Esophagus squamous epithelium (tissue), 4 donors: ENCODE measurements around the gene TMEM108.

Experiments used
- CTCF ChIP-seq, 6 experiments: fragments of 450-650 bp in 4 of 6; fragments of 200-600 bp in 2 of 6; sonication (generic) in 2 of 6; IDR thresholded peaks; one replicate each; pipeline ENCODE4 v1.5.1; 2016 to 2019; ENCODE audit warnings: antibody characterized with exemption in 6 of 6, mild to moderate bottlenecking in 4 of 6, moderate library complexity in 4 of 6
- POLR2A ChIP-seq, 4 donors: fragments of 450-650 bp; IDR thresholded peaks; one replicate each; pipeline ENCODE4 v1.6.1; 2017; ENCODE audit warnings: antibody characterized with exemption in 4 of 4, mild to moderate bottlenecking in 4 of 4, moderate library complexity in 3 of 4

- TF ChIP-seq POLR2A (IDR thresholded peaks at IDR 0.05) (no peak), CTCF (IDR thresholded peaks at IDR 0.05) (no peak)
Measured at GRCh38 chr3:133388696-133389395, 350.7 kb downstream of the TMEM108 start.
